ENCODE results near the gene FUCA1.

DNA sequence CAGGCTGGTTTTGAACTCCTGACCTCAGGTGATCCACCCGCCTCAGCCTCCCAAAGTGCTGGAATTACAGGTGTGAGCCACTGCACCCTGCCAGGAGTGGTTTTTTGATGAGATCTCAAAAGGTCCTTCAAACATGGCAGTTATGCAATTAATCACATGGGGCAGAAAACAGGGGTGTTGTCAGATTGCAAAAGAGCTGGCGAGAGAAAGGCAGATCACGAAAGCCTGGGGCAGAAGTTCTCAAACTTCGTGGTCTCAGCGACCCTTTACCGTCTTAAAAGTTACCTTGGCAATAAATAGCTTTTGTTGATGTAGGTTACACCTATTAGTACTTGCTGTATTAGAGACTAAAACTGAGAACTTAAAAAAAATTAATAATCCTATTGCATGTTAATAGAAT lies 29.0 kb upstream of the FUCA1 start:
- TF ChIP-seq, protein P1, sequence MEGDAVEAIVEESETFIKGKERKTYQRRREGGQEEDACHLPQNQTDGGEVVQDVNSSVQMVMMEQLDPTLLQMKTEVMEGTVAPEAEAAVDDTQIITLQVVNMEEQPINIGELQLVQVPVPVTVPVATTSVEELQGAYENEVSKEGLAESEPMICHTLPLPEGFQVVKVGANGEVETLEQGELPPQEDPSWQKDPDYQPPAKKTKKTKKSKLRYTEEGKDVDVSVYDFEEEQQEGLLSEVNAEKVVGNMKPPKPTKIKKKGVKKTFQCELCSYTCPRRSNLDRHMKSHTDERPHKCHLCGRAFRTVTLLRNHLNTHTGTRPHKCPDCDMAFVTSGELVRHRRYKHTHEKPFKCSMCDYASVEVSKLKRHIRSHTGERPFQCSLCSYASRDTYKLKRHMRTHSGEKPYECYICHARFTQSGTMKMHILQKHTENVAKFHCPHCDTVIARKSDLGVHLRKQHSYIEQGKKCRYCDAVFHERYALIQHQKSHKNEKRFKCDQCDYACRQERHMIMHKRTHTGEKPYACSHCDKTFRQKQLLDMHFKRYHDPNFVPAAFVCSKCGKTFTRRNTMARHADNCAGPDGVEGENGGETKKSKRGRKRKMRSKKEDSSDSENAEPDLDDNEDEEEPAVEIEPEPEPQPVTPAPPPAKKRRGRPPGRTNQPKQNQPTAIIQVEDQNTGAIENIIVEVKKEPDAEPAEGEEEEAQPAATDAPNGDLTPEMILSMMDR (IDR thresholded peaks at IDR 0.05; ENCODE audit: control extremely low read depth in 1 of 3, insufficient read depth in 1 of 3, low read depth in 1 of 3, low read length in 3 of 3): no peak
- TF ChIP-seq POLR2AphosphoS5 (IDR thresholded peaks at IDR 0.05; ENCODE audit: low read depth, low read length): no peak
- no peak for TF ChIP-seq SP1 (IDR thresholded peaks at IDR 0.05; ENCODE audit: low read depth, low read length)
- TF ChIP-seq SIN3A (conservative IDR thresholded peaks at IDR 0.05 in 1 of 2, IDR thresholded peaks at IDR 0.05 in 1 of 2; ENCODE audit: low read depth in 1 of 2, low read length in 2 of 2): no peak
- no peak for TF ChIP-seq POU5F1 (IDR thresholded peaks at IDR 0.05; ENCODE audit: low read depth, low read length)
- no peak for TF ChIP-seq EP300 (IDR thresholded peaks at IDR 0.05; ENCODE audit: borderline replicate concordance in 1 of 2, low read depth in 2 of 2, low read length in 2 of 2)
- no peak for TF ChIP-seq RBBP5 (IDR thresholded peaks at IDR 0.05; ENCODE audit: borderline replicate concordance, low read depth, low read length)
- no peak for TF ChIP-seq POLR2A (IDR thresholded peaks at IDR 0.05; ENCODE audit: control extremely low read depth in 1 of 2, low read depth in 2 of 2, low read length in 2 of 2)
- no peak for TF ChIP-seq CHD2 (IDR thresholded peaks at IDR 0.05; ENCODE audit: low read length)
- no peak for TF ChIP-seq GABPA (IDR thresholded peaks at IDR 0.05; ENCODE audit: borderline replicate concordance, insufficient read depth, low read length)
- TF ChIP-seq MAFK (IDR thresholded peaks at IDR 0.05; ENCODE audit: low read depth, low read length): no peak

All from H1 (cell line).